ENCODE results near the gene RAPSN.

The RAPSN gene

GRCh38 chr11:47448566-47449427 is at the start of gene RAPSN:
TSS of gene RAPSN (minus strand) at chr11:47449136. CDS start at chr11:47448964, 172 bp downstream.
- no peak for TF ChIP-seq CTCF (IDR thresholded peaks at IDR 0.05; ENCODE audit: low read depth, low read length)
- DNase-seq (ENCODE audit: extremely low read depth, low read depth) = no peak

DNA sequence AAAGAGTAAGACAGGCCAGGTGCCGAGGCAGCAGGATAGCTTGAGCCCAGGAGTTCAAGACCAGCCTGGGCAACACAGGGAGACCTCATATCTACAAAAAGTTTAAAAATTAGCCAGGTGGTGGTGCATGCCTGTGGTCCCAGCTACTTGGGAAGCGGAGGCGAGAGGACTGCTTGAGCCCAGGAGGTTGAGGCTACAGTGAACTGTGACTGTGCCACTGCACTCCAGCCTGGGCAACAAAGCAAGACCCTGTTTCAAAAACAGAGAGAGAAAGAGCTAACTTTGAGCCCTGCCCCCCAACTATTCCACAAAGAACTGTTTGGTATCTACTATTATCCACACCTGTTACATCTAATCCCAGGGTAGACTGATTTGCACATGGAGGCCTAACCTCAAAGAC is 49.2 kb upstream of the RAPSN start:
- TF ChIP-seq CTCF (IDR thresholded peaks at IDR 0.05; ENCODE audit: low read depth, low read length) = no peak
- no peak for DNase-seq (ENCODE audit: extremely low read depth, low read depth)

- no peak for TF ChIP-seq CTCF (IDR thresholded peaks at IDR 0.05; ENCODE audit: low read depth, low read length)
Measured at GRCh38 chr11:47496808-47497207, 47.9 kb upstream of the RAPSN start.

GRCh38 chr11:47495856-47496217 is 46.9 kb upstream of the RAPSN start:
- no peak for TF ChIP-seq CTCF (IDR thresholded peaks at IDR 0.05; ENCODE audit: low read depth, low read length)
- no peak for DNase-seq (ENCODE audit: extremely low read depth, low read depth)

More at GRCh38 chr11:47496808-47497207, 47.9 kb upstream of the RAPSN start:
- no peak for DNase-seq (ENCODE audit: extremely low read depth, low read depth)

DNA sequence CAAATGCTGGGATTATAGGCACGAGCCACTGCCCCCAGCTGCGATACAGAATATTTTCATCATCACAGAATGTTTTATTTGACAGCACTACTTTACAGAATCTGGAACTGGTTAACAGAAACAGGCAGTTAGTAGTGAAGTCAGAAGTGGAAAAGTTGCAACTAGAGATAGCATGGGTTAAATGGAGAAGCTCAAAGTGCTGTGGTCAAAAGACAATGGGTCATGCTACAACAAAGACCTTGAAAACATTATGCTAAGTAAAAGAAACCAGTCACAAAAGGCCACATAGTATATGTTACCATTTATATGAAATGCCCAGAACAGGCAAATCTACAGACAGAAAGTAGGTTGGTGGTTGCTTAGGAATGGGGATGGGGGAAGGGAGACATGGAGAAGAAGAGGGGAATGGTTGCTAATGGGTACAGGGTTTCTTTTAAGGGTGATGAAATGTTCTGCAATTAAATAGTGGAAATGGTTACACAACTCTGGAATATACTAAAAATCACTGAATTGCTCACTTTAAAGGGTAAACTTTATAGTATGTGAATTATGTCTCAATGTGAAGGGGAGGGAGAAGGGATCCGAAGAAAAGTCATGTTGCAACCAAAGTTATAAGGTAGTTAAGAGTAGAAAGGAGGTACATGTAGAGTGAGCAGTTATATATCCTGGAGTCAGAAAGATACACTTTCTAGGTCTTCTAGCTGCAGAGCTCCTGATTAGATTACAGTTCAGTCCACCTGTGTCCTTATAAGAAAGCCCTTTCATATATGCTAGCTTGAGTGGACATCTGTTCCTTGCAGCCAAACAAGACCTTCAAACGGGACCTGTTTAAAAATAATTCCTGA is 46.3 kb upstream of the RAPSN start:
- peak; percentile 74 for DNase-seq (ENCODE audit: extremely low read depth, low read depth)
- TF ChIP-seq CTCF (IDR thresholded peaks at IDR 0.05; ENCODE audit: low read depth, low read length) = no peak

DNA sequence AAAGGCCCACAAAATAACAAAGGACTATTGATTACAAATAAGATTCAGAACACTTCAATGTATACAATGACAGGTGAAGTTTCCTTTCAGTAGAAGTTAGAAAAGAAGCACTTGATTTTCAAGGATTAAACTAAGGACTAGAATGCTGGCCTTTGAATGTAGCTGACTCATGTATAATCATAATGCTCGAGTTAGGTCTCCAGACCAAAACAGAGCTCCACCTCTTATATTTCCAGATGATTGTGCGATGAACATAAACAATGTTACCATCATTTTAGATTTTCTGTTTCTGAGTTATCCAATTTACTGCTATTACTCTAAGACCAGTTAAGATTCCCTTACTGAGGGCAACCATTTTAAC is 40.4 kb upstream of the RAPSN start:
- DNase-seq (ENCODE audit: extremely low read depth, low read depth) = no peak
- TF ChIP-seq CTCF (IDR thresholded peaks at IDR 0.05; ENCODE audit: low read depth, low read length) = no peak
